IPS-18c (cell line): Measurements from ENCODE around the gene KIFC3.

Source experiments
- H3K4me3 ChIP-seq: 2 replicates; pipeline ENCODE4 v1.7.0; 2013; ENCODE audit warnings: low read depth, mild to moderate bottlenecking, low read length, moderate library complexity; ENCODE audit not compliant: insufficient read depth
- H3K9me3 ChIP-seq: one replicate; pipeline ENCODE4 v1.6.1; 2013; ENCODE audit warnings: mild to moderate bottlenecking, low read length, moderate library complexity; ENCODE audit not compliant: control insufficient read depth, insufficient read depth

Gene KIFC3

GRCh38 chr16:57810197-57811031 lies 8.1 kb upstream of the KIFC3 start:
- H3K4me3 ChIP-seq: 0 out of 2 replicates have a peak overlapping the region, but pooled peaks have one; percentile 1
- H3K9me3 ChIP-seq: no peaks in the 10 kb centered on the region

- H3K9me3 ChIP-seq: no peaks in the 10 kb centered on the region
- no peak overlapping the region for H3K4me3 ChIP-seq
These were observed 7.2 kb upstream of the KIFC3 start for GRCh38 chr16:57809276-57810196.

- no peaks in the 10 kb centered on the region for H3K9me3 ChIP-seq
- no peak overlapping the region for H3K4me3 ChIP-seq
These were observed 6.4 kb upstream of the KIFC3 start for GRCh38 chr16:57808589-57809228.

GRCh38 chr16:57807968-57808528 lies 5.8 kb upstream of the KIFC3 start:
- Histone ChIP-seq H3K4me3 (no peak overlapping the region), H3K9me3 (no peaks in the 10 kb centered on the region)

- H3K4me3 ChIP-seq: no peak overlapping the region
These were observed 5.1 kb upstream of the KIFC3 start for GRCh38 chr16:57807252-57807967.

GRCh38 chr16:57805176-57805575 lies 2.9 kb upstream of the KIFC3 start:
- H3K4me3 ChIP-seq: no peak overlapping the region

More at GRCh38 chr16:57807252-57807967, 5.1 kb upstream of the KIFC3 start:
- H3K9me3 ChIP-seq: no peaks in the 10 kb centered on the region

GRCh38 chr16:57804111-57804837 lies 2.0 kb upstream of the KIFC3 start:
- no peak overlapping the region for H3K4me3 ChIP-seq
- H3K9me3 ChIP-seq: no peaks in the 10 kb centered on the region

More at GRCh38 chr16:57805176-57805575, 2.9 kb upstream of the KIFC3 start:
- H3K9me3 ChIP-seq: no peaks in the 10 kb centered on the region

GRCh38 chr16:57803134-57803990 lies 1.1 kb upstream of the KIFC3 start:
- Histone ChIP-seq H3K4me3 (peak overlapping the region; percentile 66), H3K9me3 (no peaks in the 10 kb centered on the region)

GRCh38 chr16:57801809-57802340 lies 416 bp downstream of the KIFC3 start:
- Histone ChIP-seq H3K4me3 (peak overlapping the region; percentile 66), H3K9me3 (no peaks in the 10 kb centered on the region)

- no peaks in the 10 kb centered on the region for H3K9me3 ChIP-seq
- peak overlapping the region; percentile 66 for H3K4me3 ChIP-seq
These were observed 1.0 kb downstream of the KIFC3 start for GRCh38 chr16:57801098-57801808.

GRCh38 chr16:57800200-57801097 lies 1.8 kb downstream of the KIFC3 start:
- no peaks in the 10 kb centered on the region for H3K9me3 ChIP-seq
- no peak overlapping the region for H3K4me3 ChIP-seq

GRCh38 chr16:57799600-57800199 lies 2.6 kb downstream of the KIFC3 start:
- Histone ChIP-seq H3K4me3 (no peak overlapping the region; the same call in 1 of the 2 replicates), H3K9me3 (no peaks in the 10 kb centered on the region)

GRCh38 chr16:57798953-57799599 lies 3.2 kb downstream of the KIFC3 start:
- no peak overlapping the region; the same call in 1 of the 2 replicates for H3K4me3 ChIP-seq
- H3K9me3 ChIP-seq: no peaks in the 10 kb centered on the region
